Glomerular endothelial cell (primary cell): Measurements from ENCODE around the gene SLC26A3. TPM values are rescaled to one million over a fixed set of nuclear protein-coding genes. Genes with fewer than 3 reads are reported as not detected.

Experiments used
- DNase-seq: peaks from one replicate; pipeline ENCODE4 v3.0.0-alpha.2; 2011; ENCODE audit warnings: low read depth, low spot score; ENCODE audit errors: extremely low read depth
- total RNA-seq: library from RNA; depleted of rRNA; stranded (reverse); fragments of >200 nt; gene quantifications from 2 replicates; pipeline ENCODE4 v1.2.3, GENCODE V29; 2015

SLC26A3 gene
- total RNA-seq, 1 donor from 2014 or later = not detected

- no peak for DNase-seq
Measured at GRCh38 chr7:107754642-107755041, 48.4 kb downstream of the SLC26A3 start.

GRCh38 chr7:107751113-107751512 lies 51.9 kb downstream of the SLC26A3 start:
- no peak for DNase-seq

- DNase-seq = no peak
Measured at GRCh38 chr7:107746006-107746405, 57.0 kb downstream of the SLC26A3 start.

DNA sequence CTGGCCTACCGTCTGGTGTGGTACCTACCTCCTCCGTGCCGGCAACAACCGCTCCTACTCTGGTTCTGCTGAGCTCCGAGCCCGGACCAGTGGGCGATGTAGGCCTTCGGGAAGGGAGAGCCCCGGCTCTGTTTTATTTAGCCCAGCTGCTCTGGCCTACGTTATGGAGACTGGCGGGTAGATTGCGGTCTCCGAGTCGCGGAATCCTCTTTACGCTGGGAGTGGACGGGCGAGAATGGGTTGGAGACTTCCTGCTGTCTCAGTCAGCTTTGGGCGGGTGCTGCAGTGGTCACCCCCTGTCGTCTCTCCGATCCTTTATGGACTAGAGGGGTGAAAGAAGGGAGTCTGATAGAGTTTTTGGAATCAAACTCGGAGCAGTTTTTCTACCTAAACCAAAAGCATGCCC lies 58.7 kb downstream of the SLC26A3 start:
- no peak for DNase-seq

GRCh38 chr7:107743567-107744344 lies 59.3 kb downstream of the SLC26A3 start, which contains the start of gene CBLL1:
TSS of gene CBLL1 (plus strand) at chr7:107744142. CDS start at chr7:107744164, 22 bp downstream.
- DNase-seq = peak; percentile 57

- no peak for DNase-seq
Measured at GRCh38 chr7:107742678-107743566, 60.1 kb downstream of the SLC26A3 start.

DNA sequence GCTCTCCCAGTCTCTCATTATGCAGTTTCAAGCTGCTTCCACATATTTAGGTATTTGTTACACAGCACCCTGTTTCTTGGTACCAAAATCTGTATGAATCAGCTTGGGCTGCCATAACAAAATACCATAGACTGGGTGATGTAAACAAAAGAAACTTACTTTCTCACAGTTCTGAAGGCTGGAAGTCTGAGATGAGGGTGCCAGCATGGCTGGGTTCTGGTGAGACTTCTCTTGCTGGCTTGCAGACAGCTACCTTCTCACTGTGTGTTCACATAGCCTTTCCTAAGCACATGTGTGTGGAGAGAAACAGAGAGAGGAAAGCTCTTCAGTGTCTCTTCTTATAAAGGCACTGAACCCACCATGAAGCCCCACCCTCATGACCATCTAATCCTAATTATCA lies 74.7 kb downstream of the SLC26A3 start:
- DNase-seq = no peak

GRCh38 chr7:107726356-107727130 lies 76.5 kb downstream of the SLC26A3 start:
- no peak for DNase-seq

DNA sequence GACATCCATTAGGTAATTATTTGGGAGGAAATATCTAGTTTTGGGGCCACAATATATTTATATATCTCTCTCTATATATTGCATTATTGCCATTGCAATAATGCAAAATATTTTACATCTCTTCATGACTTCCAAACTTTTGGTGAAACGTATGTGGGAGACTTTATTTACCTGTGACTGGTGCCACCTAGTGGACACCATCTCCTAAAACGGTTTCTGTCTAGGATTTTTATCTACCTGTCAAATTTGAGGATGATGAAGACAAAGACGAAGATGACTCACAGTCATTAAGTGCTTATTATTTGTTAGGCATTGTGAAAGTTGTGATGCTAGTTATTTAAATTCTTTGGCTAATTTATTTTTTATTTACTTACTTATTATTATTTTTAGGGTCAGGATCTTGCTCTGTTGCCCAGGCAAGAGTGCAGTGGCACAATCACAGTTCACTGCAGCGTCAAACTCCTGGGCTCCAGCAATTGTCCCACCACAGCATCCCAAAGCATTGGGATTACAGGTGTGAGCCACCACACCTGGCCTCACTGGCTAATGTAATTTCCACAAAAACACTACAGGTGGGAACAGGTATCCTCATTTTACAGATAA lies 77.8 kb downstream of the SLC26A3 start:
- DNase-seq = no peak

- DNase-seq = no peak
Measured at GRCh38 chr7:107723255-107723654, 79.8 kb downstream of the SLC26A3 start.

DNA sequence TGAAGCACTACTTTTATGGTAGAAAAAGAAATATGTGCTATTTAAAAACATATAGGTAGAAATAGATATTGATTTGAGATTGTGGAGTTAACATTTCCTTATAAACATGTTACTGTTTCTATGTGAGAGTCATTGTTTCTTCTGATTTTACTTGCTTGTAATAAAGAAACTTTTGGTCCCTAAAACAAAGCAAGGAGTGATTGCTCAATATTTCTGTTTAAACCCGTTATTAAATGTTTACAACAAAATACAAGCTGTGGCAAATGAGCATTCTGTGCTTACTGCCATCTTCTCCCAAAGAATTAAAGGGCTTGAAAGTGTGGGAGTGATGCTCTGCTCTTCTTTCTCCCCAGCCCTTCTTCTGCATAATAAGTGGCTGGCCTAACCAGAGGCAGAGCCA lies 81.7 kb downstream of the SLC26A3 start:
- DNase-seq = no peak

GRCh38 chr7:107718456-107719193 lies 84.4 kb downstream of the SLC26A3 start:
- DNase-seq = no peak

DNA sequence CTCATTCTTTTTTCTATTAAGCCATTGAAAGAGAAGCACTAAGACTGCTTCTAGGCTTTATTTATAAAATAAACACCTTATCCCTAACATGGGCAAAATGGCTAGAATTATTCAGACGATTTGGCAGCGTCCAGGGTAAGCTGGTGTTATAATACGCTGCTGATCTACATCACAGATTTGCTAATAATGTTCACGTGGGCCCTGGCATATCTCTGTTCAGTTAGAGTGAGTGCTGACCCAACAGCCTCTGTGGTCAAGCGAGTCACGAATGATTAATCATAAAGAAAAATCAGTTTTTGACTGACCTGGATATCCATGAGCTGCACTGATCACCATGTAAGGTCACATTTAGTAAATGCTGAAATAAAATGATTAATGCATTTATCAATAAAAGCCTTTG lies 87.5 kb downstream of the SLC26A3 start:
- DNase-seq = no peak

Other genes with a start within 250 kb of the SLC26A3 start
- gene COG5, start 239.3 kb downstream of the SLC26A3 start, total RNA-seq = 28.5 and 45.3 TPM in 2 replicates
- gene DUS4L, start 239.3 kb downstream of the SLC26A3 start, total RNA-seq = 6.0 and 7.5 TPM in 2 replicates
- gene BCAP29, start 223.0 kb downstream of the SLC26A3 start, total RNA-seq = 130 and 165 TPM in 2 replicates
- 0.47 and 0.73 TPM in 2 replicates for gene SLC26A4, start 142.4 kb downstream of the SLC26A3 start, total RNA-seq
- gene CBLL1, start 59.1 kb downstream of the SLC26A3 start, total RNA-seq = 14.6 and 22.3 TPM in 2 replicates
- 53.0 and 141 TPM in 2 replicates for gene DLD, start 88.0 kb upstream of the SLC26A3 start, total RNA-seq
- gene LAMB1, start 199.9 kb upstream of the SLC26A3 start, total RNA-seq = 458 and 732 TPM in 2 replicates